Fibroblast of lung (primary cell): Measurements from ENCODE around the gene CEP19. TPM values are rescaled to one million over a fixed set of nuclear protein-coding genes. Genes with fewer than 3 reads are reported as not detected.
A peak's percentile ranks its signal among the peaks of the same experiment; 100 is the strongest.

Experiments used
- DNase-seq, 2 donors: peaks; one replicate each; pipeline versions ENCODE4 v3.0.0 to v3.0.0-alpha.2; 2010; ENCODE audit warnings: low read depth in 2 of 2
- H2AFZ ChIP-seq: 2 replicates; pipeline ENCODE4 v1.5.1; 2012; ENCODE audit warnings: low read length, control low read depth, inconsistent platforms
- H3K27ac ChIP-seq: 2 replicates; pipeline ENCODE4 v1.5.1; 2011; ENCODE audit warnings: low read length, control low read depth; ENCODE audit not compliant: insufficient read depth
- H3K27me3 ChIP-seq: 2 replicates; pipeline ENCODE4 v1.5.1; 2011; ENCODE audit warnings: mild to moderate bottlenecking, low read length; ENCODE audit not compliant: control insufficient read depth, insufficient read depth
- H3K36me3 ChIP-seq: 2 replicates; pipeline ENCODE4 v1.5.1; 2011; ENCODE audit warnings: low read length; ENCODE audit not compliant: control insufficient read depth, insufficient read depth
- H3K4me1 ChIP-seq: 2 replicates; pipeline ENCODE4 v1.5.1; 2011; ENCODE audit warnings: low read length; ENCODE audit not compliant: control insufficient read depth, insufficient read depth; ENCODE audit errors: extremely low read depth
- H3K4me2 ChIP-seq: 2 replicates; pipeline ENCODE4 v1.5.1; 2011; ENCODE audit warnings: low read length, control low read depth; ENCODE audit not compliant: insufficient read depth; ENCODE audit errors: extremely low read depth
- H3K4me3 ChIP-seq, 4 experiments: fragments of 200-600 bp in 1 of 4; sonication (generic) in 1 of 4; replicated peaks in 1 of 4; 2 replicates each; pipeline ENCODE4 v1.5.1; 2011 to 2016; ENCODE audit warnings: low read length in 4 of 4, low read depth in 3 of 4, mild to moderate bottlenecking in 3 of 4, control low read depth in 2 of 4, inconsistent platforms in 1 of 4, mixed read lengths in 1 of 4; ENCODE audit not compliant: insufficient read depth in 1 of 4; ENCODE audit errors: control extremely low read depth in 1 of 4
- H3K79me2 ChIP-seq: 2 replicates; pipeline ENCODE4 v1.5.1; 2012; ENCODE audit warnings: mild to moderate bottlenecking, low read length, inconsistent platforms; ENCODE audit not compliant: control insufficient read depth, insufficient read depth
- H3K9ac ChIP-seq: 2 replicates; pipeline ENCODE4 v1.5.1; 2011; ENCODE audit warnings: mild to moderate bottlenecking, low read length, control low read depth; ENCODE audit not compliant: insufficient read depth
- H3K9me3 ChIP-seq: 2 replicates; pipeline ENCODE4 v1.5.1; 2012; ENCODE audit warnings: low read depth, low read length; ENCODE audit not compliant: control insufficient read depth, insufficient read depth
- H4K20me1 ChIP-seq: 2 replicates; pipeline ENCODE4 v1.5.1; 2011; ENCODE audit warnings: low read length; ENCODE audit not compliant: control insufficient read depth, insufficient read depth; ENCODE audit errors: extremely low read depth
- CTCF ChIP-seq, 2 donors: IDR thresholded peaks in 1 of 2; conservative IDR thresholded peaks in 1 of 2; 1 replicate in 1 of 2; 2 replicates in 1 of 2; pipeline ENCODE4 v1.5.1; 2011 to 2012; ENCODE audit warnings: low read length in 2 of 2, control low read depth in 1 of 2, inconsistent platforms in 1 of 2, low read depth in 1 of 2, mild to moderate bottlenecking in 1 of 2
- EZH2 ChIP-seq: IDR thresholded peaks from 2 replicates; pipeline ENCODE4 v1.5.1; 2012; ENCODE audit warnings: low read length, control low read depth, mild to moderate bottlenecking; ENCODE audit errors: missing control alignments
- polyA plus RNA-seq, 2 donors: library from polyadenylated mRNA; depleted of rRNA in 1 of 2; stranded (reverse) in 1 of 2; unstranded in 1 of 2; fragments of >200 nt; gene quantifications; 2 replicates each; pipeline ENCODE4 v1.2.1, GENCODE V29; 2011 to 2012; ENCODE audit warnings: missing spikeins in 1 of 2
- total RNA-seq: library from RNA; depleted of rRNA; stranded (reverse); fragments of >200 nt; gene quantifications from 2 replicates; pipeline ENCODE4 v1.2.1, GENCODE V29; 2014

Gene CEP19
- total and polyA plus RNA-seq, 2 donors (not counting 1 experiment from before 2014, with no cell fraction given) = 3.2 to 3.6 TPM

GRCh38 chr3:196741249-196741889, 29.3 kb upstream of the CEP19 start:
- H2AFZ ChIP-seq = no peak overlapping the region
- peaks cover 2% of the 10 kb centered on the region for H3K4me1 ChIP-seq
- H3K36me3 ChIP-seq = no peaks in the 10 kb centered on the region
- no peaks in the 10 kb centered on the region for H3K9me3 ChIP-seq
- DNase-seq = no peak
- H3K9ac ChIP-seq = peak overlapping the region; percentile 88
- H3K27me3 ChIP-seq = no peaks in the 10 kb centered on the region
- H3K27ac ChIP-seq = peak overlapping the region; percentile 91
- H3K4me3 ChIP-seq = peak overlapping the region; percentile 49 to 95 (median 76)
- H3K79me2 ChIP-seq = peaks cover 59% of the 10 kb centered on the region
- H3K4me2 ChIP-seq = peak overlapping the region; percentile 93
- H4K20me1 ChIP-seq = peaks cover 2% of the 10 kb centered on the region
- TF ChIP-seq EZH2 (no peak), CTCF (conservative IDR thresholded peaks at IDR 0.05 in 1 of 2, IDR thresholded peaks at IDR 0.05 in 1 of 2; ENCODE audit: low read depth in 1 of 2, low read length in 2 of 2) (no peak)

GRCh38 chr3:196740481-196741248, 28.6 kb upstream of the CEP19 start:
- no peaks in the 10 kb centered on the region for H3K27me3 ChIP-seq
- no peak overlapping the region for H2AFZ ChIP-seq
- H3K4me1 ChIP-seq = peaks cover 2% of the 10 kb centered on the region
- TF ChIP-seq EZH2 (no peak), CTCF (conservative IDR thresholded peaks at IDR 0.05 in 1 of 2, IDR thresholded peaks at IDR 0.05 in 1 of 2; ENCODE audit: low read depth in 1 of 2, low read length in 2 of 2) (no peak)
- peaks cover 53% of the 10 kb centered on the region for H3K79me2 ChIP-seq
- H3K4me3 ChIP-seq = peak overlapping the region; percentile 49 to 95 (median 76)
- H4K20me1 ChIP-seq = peaks cover 2% of the 10 kb centered on the region
- peak overlapping the region; percentile 88 for H3K9ac ChIP-seq
- no peaks in the 10 kb centered on the region for H3K9me3 ChIP-seq
- H3K36me3 ChIP-seq = no peaks in the 10 kb centered on the region
- peak overlapping the region; percentile 93 for H3K4me2 ChIP-seq
- H3K27ac ChIP-seq = peak overlapping the region; percentile 91
- peak; percentile 54 to 55 for DNase-seq

- Histone ChIP-seq H3K27me3 (no peaks in the 10 kb centered on the region), H3K9me3 (no peaks in the 10 kb centered on the region), H3K4me3 (peak within 1 kb of the TSS; percentile 49 to 95 (median 76)), H3K79me2 (peaks cover 45% of the 10 kb centered on the region), H3K4me1 (peaks cover 2% of the 10 kb centered on the region), H4K20me1 (peaks cover 2% of the 10 kb centered on the region), H3K27ac (peak within 1 kb of the TSS; percentile 91), H3K9ac (peak within 1 kb of the TSS; percentile 88), H3K4me2 (peak within 1 kb of the TSS; percentile 93), H3K36me3 (no peaks in the 10 kb centered on the region), H2AFZ (peak within 1 kb of the TSS; percentile 53)
- DNase-seq = peak; percentile 83 to 85
- TF ChIP-seq EZH2 (no peak), CTCF (conservative IDR thresholded peaks at IDR 0.05 in 1 of 2, IDR thresholded peaks at IDR 0.05 in 1 of 2; ENCODE audit: low read depth in 1 of 2, low read length in 2 of 2) (no peak)
These were observed 27.8 kb upstream of the CEP19 start, which contains the start of gene PAK2 for GRCh38 chr3:196739671-196740480. Gene PAK2 (plus strand): TSS chr3:196739857. CDS start chr3:196782647, 42,790 bp downstream.
